IPS-NIHi7 (cell line): ENCODE data around the gene SELENOO.

ENCODE experiments used
- DNase-seq: peaks from one replicate; pipeline ENCODE4 v3.0.0; 2012; ENCODE audit warnings: mixed read lengths; ENCODE audit errors: extremely low spot score

SELENOO gene

DNA sequence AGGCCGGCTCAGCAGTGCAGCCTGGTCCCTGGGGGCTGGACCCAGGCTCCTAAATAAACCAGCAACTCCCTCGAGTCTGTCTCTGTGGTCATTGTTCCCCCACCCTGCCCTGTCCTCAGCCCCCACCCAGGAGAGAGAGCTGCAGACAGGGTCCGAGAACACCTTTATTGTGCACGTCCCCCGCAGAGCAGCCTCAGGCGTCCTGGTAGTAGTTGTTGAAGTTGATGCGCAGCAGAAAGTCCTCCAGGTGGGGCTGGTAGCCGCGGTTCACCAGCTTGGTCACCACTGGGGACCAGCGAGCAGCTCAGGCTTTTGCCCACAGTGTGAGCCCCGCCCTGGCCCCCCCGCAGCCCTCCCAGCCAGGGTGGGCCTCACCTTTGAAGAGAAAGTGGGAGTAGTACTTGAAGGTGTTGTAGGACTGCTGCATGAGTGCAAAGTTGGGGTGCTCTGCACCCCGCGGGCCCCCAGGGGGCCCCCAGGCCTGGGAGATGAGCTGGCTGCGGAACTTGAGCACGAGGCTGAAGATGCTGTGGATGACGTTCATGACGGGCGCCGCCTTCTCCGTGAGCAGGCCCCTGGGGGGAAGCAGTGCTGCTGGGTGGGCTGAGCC is 16.8 kb downstream of the SELENOO start:
- DNase-seq, result no peak

DNA sequence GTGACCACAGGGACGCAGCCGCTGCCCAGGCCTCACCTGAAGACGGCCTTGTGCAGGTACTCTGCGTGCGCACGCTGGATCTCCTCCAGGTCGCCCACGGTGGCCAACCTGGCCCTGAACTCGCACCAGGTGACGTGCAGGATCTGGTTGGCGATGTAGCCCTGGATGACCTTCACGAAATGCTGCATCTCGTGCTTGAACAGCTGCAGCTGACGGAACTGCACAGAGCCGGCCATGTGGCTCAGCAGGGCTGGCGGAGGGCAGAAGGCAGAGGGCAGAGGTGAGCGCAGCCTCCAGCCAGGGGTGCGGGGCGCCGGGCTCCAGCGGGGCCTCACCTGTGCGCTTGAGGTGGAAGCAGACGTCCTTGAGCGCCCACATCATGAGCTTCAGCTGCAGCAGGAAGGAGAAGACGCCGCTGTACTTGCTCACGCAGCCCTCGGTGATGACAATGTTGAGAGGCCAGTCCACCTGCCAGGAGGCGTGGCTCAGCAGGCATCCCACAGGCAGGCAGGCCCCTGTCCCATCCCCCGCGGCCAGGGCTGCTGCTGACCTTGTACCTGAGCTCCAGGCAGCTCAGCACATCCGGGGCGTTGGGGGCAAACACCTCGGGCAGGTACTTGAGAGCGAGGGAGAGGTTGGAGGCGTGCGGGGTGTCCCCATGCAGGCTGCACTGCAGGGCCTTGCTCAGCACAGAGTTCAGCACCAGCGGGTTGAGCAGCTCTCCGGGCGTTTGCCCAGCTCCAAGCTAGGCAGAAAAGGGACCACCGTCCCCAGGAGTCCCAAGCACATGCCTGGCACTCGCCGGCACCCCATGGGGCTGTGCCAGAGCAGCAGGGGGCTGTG is 17.6 kb downstream of the SELENOO start:
- DNase-seq, result no peak

- peak; percentile 84 for DNase-seq
Measured at GRCh38 chr22:50218996-50219727, 18.4 kb downstream of the SELENOO start.

DNA sequence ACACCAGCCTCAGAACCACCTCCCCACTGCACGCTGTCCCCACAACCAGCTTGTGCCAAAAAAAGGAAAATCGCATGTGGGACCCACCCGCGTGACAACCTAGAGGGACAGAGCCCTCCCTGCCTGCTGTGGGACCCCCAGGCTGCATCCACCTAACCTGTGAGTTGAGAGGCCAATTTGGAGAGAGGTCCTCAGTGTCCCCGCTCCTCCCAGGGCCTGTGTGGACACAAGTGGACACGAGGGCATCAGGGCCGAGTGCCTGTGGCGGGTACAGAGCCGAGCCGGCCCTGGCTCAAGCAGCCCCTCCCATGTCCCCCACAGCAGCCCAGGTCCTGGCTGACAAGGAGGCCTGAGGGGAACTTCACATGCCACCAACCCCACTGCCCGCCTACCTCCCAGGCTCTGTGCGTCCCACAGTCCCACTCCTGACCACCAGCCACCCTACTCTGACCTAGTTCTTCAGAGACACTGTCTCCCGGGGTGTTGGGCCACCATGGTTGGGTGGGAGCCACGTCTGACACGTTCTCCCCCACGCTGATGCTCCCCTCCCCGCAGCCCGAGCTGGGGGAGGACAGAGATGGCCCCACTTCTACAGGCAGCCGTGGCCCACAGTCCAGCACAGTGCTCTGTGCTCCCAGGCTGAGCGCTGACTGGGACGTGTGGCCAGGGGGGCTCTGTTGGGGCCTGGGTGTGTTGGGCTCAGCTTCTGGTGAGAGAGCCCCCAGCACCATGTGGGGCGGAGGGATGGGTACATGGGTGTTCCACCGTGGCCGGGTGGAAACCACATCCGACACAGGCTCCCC is 19.2 kb downstream of the SELENOO start:
- no peak for DNase-seq

DNA sequence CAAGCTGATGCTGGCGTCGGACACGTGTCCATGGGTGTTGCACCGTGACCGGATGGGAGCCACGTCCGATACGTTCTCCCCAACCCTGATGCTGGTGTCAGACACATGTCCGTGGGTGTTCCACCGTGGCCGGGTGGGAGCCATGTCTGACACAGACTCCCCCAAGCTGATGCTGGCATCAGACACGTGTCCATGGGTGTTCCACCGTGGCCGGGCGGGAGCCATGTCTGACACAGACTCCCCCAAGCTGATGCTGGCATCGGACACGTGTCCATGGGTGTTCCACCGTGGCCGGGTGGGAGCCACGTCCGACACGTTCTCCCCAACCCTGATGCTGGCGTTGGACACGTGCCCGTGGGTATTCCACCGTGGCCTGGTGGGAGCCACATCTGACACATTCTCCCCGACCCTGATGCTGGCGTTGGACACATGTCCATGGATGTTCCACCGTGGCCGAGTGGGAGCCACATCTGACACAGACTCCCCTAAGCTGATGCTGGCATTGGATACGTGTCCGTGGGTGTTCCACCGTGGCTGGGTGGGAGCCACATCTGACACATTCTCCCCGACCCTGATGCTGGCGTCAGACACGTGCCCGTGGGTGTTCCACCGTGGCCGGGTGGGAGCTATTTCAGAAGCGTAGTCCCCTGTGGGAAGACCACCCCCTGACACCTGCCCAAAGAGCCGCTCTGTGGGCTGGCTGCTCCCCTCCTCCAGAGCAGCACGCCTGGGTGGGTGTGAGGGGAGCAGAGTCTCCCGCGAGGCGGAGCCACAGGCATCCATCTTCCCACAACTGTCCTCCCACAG is 20.0 kb downstream of the SELENOO start:
- no peak for DNase-seq

DNA sequence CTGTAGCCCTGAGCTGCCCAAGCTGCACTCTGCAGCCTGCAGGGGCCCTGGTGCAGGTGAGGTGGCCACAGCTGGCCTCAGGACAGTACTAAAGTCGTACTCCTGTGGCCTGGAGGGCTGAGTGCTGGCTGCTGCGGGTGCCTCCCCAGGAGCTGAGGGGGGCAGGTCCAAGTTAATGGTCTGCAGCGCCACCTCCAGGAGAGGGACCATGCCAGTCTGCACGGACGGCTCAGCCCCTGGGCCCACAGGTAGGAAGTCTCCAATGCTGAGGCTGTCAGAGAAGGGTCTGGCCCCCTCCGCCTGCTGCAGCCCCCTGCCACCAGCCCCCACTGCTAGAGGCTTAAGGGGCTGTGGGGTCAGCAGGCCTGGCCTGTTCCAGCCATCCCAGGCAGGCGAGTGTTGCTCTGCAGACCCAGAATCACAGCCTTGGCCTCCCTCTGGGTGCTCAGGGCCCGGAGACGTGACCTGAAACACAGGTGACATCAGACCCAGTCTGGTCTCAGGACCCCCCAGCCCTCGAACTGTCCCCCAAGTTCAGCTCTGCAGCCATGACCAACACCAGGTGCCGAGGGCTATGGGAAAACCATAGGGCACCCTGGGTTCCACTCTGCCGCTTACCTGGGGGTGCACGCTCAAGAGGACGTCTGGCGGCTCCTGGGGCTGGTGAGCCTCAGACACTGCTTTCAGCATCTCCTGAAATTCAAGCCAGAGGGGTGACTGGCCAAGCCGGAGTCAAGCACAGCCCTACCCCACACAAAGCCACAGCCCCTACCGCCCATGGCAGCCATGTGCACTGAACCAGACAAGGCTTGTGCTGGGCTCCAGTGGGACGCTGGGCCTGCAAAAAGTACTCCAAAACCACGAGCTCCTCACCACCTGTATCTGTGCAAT is 20.8 kb downstream of the SELENOO start:
- no peak for DNase-seq

DNA sequence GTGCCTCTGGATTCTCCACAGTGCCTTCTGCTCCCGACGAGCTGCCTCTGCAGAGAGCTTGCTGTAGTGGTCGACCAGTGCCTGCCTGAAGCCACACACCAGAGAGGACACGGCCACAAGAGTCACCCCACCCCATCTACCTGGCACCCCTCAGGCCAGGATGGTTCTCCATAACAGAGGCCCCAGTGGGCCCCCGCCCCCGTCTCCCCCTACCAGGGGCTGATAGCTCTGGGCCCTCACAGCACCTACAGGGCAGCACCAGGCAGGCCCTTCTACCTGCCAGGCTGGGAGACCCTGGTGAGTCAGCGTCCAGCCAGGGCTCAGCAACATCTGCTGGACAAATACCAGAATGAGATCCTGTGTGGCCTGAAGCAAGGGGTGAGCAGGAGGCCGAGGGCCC is 21.7 kb downstream of the SELENOO start:
- DNase-seq, result no peak

GRCh38 chr22:50224071-50224470 is 23.3 kb downstream of the SELENOO start:
- no peak for DNase-seq

GRCh38 chr22:50225200-50225969 is 24.6 kb downstream of the SELENOO start:
- DNase-seq, result no peak

GRCh38 chr22:50226063-50226874 is 25.5 kb downstream of the SELENOO start:
- no peak for DNase-seq

DNA sequence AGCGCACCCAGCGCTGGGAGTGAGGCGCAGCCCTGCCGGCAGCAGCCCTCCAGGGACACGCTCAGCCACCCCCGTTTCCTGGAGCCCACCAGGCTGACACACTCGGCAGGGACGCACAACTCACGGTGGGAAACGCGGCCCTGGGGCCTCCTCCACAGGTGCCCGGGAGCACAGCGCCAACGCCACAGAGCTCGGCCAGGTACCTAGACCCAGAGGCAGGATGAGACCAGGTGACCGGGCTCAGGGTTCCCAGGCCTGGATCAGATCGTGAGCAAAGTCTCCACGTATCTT is 26.0 kb downstream of the SELENOO start:
- no peak for DNase-seq

GRCh38 chr22:50227579-50228215 is 26.9 kb downstream of the SELENOO start:
- DNase-seq, result no peak

GRCh38 chr22:50228366-50228765 is 27.6 kb downstream of the SELENOO start:
- DNase-seq, result no peak

- DNase-seq, result no peak
Measured at GRCh38 chr22:50229370-50229769, 28.6 kb downstream of the SELENOO start.

- DNase-seq, result no peak
Measured at GRCh38 chr22:50232481-50233151, 31.8 kb downstream of the SELENOO start.

DNA sequence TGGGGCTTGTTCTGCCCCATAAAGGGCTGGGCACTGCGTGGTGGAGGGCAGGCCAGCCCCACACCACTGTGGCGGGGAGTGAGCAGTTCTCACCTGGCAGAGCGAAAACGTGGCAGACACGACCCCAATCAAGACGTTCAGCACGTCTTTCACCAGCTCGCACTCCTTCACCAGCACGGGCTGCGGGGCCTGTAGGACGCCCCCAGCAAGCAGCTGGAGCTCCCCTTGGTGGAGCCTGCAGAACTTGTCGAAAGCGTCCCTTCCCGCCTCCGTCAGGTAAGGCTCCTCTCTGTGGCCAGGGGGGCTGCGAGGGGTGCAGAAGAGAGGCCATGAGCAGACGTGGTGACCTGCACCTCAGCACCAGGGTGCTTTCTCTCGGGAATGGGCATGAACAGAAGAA is 32.4 kb downstream of the SELENOO start:
- DNase-seq, result no peak

DNA sequence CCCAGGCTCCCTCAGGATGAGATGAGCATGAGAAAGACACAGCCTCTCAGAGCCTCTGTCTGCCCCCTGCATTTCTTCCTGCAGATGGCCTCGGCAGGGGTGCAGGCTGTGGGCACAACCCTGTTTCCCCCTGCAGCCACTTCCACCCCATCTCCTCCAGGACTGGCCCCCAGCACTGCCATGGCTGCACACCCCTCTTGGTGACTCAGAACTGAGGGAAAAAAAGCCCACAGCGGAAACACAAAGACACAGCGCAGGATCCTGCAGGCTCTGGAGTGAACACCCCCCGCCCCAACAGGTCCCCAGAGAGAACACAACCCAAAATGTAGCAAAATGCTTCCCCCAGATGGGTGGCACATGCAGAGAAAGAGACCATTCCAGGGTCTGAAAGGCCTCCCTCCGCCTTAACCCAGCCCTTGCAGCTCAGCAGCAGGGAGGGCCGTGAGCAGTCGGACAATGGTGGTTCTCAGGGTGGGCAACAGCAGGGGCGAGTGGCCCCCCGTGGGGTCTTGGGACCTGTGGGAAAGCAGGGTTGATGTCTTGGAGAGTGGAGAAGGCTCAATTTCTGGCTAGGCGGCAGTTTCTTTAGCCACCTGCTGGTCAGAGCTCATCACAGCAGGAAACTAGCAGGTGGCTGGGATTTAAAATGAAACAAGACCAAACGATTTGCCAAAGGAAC is 36.1 kb downstream of the SELENOO start:
- no peak for DNase-seq
